Urothelium cell line (cell line): Measurements from ENCODE around the gene OR10C1.
A peak's percentile ranks its signal among the peaks of the same experiment; 100 is the strongest.

Experiments used
- DNase-seq: peaks from one replicate; pipeline ENCODE4 v3.0.0; 2011; ENCODE audit warnings: low spot score, mixed read lengths
- FAIRE-seq: peaks from 2 replicates; lab custom pipeline; 2011; peaks lifted over from hg19 to GRCh38; lab: Jason Lieb, UNC

OR10C1 gene

DNA sequence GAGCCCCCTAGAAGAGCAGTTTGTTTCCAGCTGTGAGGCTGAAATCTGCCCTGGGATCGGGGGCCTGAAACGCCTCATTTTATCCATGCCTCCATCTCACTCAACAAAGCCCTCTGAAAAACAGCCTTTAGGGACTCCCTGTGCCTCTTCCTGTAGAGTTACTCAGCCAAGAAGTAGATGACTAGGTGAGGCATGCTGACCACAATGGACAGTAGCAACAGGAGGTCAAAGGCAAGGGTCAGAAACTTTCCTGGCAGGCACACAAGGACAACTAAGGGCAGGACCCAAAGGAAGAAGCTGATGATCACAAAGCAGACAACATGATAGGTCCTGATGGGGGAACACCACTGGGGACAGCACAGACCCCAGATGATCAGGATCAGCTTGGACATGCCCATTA, 35.9 kb downstream of the OR10C1 start:
- DNase-seq, result no peak
- no peak for FAIRE-seq

DNA sequence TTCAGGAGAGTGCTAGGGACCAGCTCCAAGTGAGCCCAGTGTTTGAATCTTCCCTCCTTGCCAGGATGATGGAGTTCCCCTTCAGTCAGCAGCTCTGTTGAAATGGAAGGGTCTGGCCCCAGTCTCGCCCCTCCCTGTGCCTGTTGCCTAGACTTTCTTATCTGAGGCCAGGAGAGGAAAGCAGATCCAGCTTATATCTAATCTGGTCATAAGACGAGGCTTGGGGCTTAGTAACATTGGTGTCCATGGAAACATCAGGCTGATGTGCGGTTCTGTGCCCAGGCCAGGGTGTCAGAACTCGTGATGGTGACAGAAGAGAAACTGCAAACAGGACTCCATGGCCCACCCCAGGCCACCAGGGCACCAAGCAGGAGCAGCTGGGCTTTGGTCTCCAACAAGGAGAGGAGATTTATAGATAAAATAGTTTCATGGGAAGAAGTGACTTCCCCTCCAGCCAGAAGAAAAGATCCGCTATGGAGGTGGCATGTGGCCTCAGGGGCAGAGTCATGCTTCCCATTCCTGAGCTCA, 38.9 kb downstream of the OR10C1 start:
- FAIRE-seq, result no peak

DNA sequence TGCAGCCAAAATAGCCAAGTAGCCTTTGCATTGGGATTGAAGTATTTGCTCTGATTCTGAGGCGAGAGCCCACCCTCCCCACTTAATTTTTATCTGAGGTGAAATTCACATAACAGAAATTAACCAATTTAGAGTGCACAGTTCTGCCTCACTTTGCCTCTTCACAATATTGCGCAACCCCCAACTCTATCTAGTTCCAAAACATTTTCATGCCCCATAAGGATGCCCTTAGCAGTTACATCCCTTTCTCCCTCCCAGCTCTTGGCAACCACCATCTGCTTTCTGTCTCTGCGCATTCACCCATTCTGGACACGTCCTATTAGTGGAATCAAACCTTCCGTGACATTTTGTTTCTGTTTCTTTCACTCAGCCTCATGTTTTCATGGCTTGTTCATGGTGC, 39.6 kb downstream of the OR10C1 start:
- FAIRE-seq (no peak), DNase-seq (no peak)

More for the DNA sequence above, 38.9 kb downstream of the OR10C1 start:
- no peak for DNase-seq

DNA sequence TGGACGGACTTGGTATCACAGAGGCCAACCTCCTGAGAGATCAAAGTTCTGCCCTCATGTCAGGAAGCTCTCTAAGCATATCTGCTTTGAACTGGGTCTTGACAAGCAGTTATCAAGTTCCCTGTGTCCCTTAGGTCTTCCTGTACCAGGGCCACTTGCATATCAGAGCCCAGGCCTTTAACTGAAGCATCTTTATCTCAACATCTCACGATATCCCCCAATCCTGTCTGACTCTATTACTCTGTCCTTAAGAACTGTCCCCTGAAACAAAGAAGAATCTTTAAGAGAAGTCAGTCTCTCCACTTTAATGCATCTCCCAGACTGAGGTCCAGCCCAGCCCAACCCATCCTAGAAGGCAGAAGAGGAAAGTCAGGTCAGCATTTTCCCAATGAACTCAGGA, 40.5 kb downstream of the OR10C1 start:
- no peak for FAIRE-seq

DNA sequence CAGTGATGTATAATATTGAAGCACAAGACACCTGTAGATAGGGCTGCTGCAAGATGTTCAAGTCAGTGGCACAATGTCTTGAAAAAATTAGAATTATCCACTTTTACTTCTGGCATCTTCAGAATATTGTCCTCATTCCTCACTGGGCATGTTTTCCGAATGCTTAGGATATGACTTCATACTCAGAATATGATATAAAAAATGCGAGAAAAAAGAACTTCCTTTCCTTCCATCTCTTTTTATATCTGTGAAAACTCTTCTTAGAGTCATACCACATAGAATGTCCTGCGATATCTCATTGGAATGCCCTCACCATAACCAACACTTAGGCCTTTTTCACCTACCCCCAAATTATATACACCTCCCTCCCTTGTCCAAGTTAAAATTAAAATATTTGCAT, 44.1 kb downstream of the OR10C1 start:
- FAIRE-seq, result no peak
- DNase-seq, result no peak

More for the DNA sequence above, 40.5 kb downstream of the OR10C1 start:
- no peak for DNase-seq

DNA sequence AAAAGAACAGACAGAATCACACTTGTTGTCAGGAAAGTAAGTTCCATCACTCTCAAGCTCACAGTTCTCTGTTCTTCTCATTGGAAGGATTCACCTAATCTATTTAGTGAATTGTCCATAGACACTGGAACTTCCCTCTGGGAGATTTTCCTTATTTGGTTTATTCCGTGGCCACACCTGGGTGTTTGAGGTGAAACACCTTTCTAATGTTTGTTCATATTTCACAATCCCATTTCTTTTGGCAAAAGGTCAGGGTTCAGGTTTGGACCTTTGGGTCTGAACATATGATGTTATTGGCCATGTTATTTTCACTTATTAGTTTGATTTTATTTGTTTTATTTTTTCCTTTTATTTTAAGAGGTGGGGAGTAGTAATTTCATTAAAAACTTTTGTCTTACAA, 44.6 kb downstream of the OR10C1 start:
- no peak for DNase-seq

DNA sequence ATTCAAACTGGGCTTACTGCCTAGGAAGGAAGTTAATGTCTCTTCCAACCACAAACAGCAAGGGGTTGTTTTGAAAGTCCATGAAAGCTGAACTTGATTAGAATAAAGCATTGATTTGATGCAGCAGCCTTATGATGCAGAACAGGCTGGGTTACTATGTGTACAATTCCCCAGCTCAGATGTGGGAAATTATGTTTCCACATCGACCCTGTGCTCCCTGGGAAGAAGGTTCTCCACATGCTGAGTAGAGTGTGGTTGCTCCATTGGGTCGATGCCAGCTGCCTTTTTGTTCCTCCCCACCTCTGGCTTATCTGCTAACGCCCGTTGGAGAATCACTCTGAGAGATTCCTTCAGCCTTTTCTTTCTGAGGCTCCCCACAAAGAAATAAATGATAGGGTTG, 47.5 kb downstream of the OR10C1 start:
- no peak for DNase-seq
- no peak for FAIRE-seq

More for the DNA sequence above, 44.6 kb downstream of the OR10C1 start:
- FAIRE-seq, result no peak

DNA sequence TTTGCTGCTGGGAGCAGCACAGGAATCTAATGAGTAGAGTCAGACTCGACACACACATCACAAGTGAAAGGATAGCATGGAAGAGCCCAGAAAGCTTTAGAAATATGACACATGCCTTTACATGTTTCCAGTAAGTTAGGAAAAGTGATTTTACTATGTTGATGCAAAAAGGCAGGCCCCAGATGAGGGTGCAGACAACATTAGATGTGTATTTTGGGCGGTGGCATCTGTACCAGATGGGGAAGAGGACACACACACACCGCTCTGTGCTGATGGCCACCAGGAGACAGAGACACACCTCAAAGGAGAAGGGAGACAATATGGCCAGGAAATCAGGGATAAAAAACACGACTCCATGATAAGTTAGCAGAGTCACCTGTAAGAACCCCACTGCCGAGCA, 48.0 kb downstream of the OR10C1 start:
- FAIRE-seq (peak; percentile 32), DNase-seq (no peak)

DNA sequence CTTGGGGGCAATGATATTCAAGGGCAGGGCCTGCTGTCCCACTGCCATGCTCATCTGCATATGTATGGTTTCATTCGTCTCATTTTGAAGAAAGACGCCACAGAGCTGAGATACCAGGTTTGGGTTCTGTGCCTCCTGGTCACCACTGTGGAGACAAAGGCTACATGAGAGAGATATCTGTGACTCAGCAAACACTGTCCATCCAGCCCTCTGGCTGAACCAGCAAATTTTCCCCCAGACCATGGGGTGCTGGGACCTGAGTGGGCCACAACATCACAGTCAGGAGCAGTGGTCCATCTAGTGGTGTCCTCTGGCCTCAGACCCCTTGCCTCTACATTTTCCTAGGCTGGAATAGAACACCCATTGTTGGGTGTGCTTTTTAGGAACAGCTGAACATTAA, 48.6 kb downstream of the OR10C1 start, which contains the start of gene MAS1L:
TSS of gene MAS1L (minus strand) at position 297 of the 400 bp plus-strand sequence. CDS start at position 243, 54 bp downstream.
- FAIRE-seq (no peak), DNase-seq (no peak)

DNA sequence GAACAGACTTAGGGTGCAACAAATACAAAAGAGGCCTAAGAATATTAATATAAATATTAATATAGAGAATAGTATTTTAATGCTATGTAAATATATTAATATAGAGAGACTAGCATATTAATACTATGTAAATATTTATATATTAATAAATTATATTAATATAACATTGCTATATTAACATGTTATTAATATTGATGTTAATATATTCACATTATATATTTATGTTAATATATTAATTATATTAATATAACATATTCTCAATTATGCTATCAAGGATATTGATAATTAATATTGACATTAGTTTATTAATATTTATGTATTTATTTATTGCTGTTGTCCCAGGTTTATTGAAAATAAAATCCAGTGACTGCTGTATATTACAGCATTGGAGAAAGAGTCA, 49.8 kb downstream of the OR10C1 start:
- DNase-seq (no peak), FAIRE-seq (no peak)

DNA sequence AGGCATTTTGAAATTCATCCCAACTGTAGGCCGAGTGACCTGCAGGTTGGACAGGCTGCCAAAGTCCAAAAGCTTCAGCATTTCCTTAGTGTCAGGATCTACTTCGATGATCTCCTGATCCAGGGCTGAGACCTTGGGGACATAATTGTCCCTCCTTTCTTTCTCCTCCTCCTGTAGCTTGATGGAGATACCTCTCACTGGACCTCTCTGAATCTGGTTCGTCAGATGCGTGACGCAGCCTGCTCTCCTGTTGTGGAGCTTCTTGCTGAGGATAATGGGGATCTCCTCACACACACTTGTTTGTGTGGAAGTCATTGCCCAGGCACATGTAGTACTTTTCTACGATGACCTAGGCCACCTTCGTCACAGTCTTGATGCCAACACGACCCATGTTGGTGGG, 50.2 kb downstream of the OR10C1 start:
- DNase-seq (no peak), FAIRE-seq (no peak)

DNA sequence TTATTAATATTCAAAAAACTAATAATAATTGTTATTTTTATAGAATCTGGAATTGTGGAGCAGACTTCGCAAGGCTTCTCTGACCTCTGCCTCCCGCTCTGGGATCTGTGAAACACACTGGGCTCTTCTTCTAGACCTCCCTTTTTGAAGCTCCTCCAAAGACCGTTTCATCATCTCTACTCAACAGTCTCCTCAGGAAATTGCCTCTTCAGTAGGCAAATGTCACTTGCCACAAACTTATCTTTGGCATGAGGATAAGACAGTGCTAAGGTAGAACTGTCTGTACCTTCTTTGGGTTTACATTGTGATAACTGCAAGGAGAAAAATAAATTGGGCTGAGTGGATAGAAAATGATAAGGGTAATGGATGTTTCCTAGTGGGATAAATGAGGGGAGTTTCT, 50.9 kb downstream of the OR10C1 start:
- no peak for DNase-seq
- FAIRE-seq, result no peak

DNA sequence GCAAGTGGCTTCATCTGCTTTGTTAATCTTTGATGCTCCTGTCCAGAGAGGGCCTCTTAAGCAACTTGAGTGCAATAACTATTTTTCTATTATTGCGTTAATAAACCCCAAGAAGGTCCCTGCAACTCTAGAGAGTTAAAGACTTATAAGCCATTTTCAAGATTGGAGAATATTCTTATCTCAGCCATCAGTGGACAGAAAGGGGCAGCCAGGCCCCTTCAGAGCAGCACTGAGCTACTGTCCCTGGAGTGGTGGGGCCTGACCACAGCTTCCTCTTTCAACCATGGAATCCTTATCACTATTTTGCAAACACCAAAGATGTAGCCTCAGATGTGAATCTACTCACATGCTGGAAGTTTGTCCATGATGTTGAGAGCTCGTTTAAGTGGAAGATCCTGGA, 51.4 kb downstream of the OR10C1 start:
- DNase-seq, result no peak
- no peak for FAIRE-seq
